ENCODE measurements around the gene TYR. TPM values are rescaled to one million over a fixed set of nuclear protein-coding genes. Genes with fewer than 3 reads are reported as not detected.
A peak's percentile ranks its signal among the peaks of the same experiment; 100 is the strongest.
"Not testable (repeated sequence)": the region's sequence is repeated elsewhere in the genome, so short reads cannot be mapped to it uniquely, and the experiment has no call there.

The TYR gene
- total RNA-seq, 1 donor from 2014 or later: not detected

DNA sequence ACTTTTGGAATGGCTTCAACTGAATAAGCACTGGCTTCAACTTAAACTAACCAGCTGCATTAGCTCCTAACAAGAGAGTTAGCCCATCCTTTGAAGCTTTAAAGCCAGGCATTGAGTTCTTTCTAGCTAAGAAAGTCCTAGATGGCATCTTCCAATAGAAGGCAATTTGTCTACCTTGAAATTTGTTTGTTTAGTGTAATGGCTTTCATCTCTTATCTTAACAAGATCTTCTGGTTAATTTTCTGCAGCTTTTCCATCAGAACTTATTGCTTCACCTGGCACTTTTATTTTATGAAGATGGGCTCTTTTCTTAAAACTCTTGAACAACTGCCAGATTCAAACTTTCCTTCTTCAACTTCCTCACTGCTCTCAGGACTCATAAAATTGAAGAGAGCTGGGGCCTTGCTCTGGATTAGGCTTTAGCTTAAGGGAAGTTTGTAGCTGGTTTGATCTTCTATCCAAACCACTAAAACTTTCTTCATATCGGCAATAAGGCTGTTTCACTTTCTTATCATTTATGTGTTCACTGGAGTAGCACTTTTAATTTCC, 94.9 kb downstream of the TYR start:
- DNase-seq (ENCODE audit: low read depth): not testable (repeated sequence)

DNA sequence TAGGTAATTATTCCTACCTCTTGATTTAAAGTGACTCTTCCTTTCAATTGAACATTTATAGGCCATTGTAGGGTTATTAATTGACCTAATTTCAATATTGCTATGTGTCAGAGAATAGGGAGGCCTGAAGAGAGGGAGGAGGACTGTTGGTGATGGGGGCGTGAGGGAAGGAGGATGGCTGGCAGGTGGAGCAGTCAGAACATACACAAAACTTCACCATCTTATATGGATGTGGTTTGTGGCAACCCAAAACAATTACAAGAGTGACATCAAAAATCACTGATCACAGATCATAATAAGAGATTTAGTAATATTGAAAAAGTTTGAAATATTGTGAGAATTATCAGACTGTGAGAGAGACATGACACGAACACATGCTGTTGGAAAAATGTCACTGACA, 95.5 kb downstream of the TYR start:
- not testable (repeated sequence) for DNase-seq (ENCODE audit: low read depth)

DNA sequence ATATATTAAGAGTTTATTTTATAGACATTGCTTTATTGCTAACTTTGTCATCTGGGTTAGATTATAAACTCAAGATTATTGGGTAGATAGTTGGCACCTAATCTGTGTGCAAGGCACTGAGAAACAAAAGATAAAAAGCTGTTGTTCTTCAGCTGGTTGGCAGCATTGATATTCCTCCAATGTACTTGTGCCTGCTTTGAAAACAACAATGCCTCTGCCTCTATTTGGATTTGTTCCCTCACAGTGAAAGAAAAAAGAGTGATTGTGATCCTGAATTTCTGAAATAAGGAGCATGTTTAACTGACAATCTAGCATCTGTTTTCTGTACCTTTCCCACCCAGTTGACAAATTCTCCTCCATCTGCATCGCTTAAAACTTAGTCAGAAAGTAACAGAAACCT, 98.3 kb downstream of the TYR start:
- DNase-seq (ENCODE audit: low read depth): no peak

DNA sequence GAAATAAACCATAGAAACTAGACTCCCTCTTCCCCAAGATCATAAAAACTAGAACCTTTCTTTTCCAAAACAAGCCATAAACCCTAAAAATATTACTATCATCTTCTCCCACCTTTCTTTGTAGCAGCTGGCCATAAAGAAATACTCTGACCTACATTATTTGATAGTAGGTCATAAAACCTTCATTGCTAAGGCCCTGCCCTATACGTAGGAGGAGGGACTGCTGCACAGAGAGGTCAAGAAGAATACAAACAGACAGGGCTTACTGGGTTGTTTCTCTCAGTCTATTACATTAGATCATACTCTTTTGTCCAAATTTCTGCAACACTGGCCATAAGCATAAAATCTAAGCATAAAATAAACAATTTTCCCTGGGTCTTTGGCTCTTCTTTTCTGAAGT, 101.5 kb downstream of the TYR start:
- DNase-seq (ENCODE audit: low read depth): no peak

DNA sequence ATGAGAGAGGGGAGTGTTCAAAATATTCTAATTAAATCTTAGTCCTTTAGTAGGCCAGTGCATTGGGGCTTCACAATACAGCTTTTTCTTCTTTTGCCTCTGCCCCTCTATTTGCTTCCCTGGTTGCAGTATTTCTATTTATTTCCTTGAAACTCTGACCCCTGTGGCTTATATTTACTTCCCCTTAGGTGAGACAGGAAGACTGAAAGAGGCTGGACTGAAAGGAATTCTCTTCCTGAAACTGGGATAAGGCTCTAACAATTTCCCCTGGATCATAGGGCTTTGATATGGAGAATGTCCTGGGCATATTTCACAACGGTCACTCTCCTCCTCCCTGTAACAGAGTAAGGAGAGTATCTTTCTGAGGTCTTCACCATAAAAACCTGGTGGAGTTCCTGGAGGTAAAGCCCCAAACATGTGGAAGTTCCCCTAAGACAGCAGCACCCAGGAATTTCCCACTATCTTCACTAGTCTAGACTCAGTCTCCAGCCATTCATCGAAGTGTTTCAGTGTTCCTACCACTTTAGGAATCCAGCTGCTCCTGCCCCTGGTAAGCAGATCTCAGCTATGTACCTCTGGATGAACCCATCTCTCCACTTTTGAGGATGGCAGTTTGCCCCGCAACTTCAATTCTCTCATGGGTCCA, 103.5 kb downstream of the TYR start:
- DNase-seq (ENCODE audit: low read depth): not testable (repeated sequence)

DNA sequence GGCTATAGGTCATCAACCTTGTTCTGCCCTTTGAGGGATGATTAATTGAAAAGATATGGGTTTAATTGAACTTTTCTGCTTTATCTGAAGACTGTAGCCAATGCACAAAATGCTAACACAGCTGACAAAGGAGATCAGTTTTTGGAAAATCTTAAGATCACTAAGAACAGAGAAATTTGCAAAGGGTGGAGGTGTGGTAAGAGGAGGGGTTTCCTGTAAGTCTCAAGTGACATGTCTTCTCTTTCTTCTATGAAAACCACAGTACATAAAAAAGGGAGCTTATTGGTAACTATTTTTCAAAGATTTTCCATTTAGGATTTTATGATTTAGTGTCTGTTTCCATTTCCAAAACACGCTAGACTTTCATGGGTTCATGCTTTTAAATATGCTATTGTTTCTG, 108.9 kb downstream of the TYR start:
- DNase-seq (ENCODE audit: low read depth): not testable (repeated sequence)

DNA sequence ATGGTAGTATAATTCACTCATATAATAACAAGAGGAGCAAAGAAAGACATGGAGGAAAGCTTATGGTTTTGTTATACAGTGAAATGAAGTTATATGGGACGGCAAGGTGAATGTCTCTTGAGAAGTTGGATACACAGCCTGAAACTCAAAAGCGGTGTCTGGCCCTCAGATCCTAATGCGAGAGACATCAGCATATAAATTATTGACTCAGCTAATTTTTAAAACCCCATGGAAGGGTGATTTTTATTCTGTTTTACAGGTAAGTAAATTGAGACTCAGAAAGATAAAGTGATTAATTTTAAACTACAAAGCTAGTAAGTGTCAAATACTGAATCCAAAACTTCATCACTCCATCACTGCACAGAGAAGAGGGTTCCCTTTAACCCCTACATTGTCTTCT, 110.3 kb downstream of the TYR start:
- not testable (repeated sequence) for DNase-seq (ENCODE audit: low read depth)

DNA sequence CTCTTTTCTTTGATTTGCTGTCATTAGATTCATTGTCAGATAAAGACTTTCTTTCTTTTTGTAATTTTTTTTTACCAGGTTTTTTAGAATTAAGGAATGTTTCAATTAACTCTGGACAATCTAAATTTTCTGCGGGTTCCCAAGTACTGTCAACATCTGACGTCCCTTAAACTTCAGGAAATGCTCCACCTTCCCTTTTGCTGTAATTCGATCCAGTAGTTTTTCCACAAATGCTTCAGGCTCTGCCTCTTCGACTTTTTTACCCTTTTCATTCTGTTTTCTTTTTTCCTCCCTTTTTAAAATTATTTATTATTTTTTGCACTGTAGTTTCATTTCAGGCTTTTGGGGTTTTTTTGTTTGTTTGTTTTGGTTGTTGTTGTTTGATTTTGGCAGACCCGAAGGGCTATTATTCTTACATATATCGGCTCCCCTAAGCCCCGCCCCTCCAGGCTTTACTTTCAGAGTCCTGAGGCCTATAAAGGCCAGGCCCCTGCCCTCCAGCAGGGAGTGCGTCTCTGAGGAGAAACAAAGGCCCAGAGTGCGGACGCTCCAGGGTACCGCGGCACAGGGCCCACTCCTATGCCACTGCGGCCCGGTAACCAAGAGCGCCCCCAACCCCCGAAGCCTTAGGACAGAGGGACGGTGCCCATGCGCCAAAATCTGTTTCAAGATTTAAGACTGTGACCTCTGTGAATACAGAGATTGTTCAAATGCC, 116.4 kb downstream of the TYR start:
- DNase-seq (ENCODE audit: low read depth): peak; percentile 18

DNA sequence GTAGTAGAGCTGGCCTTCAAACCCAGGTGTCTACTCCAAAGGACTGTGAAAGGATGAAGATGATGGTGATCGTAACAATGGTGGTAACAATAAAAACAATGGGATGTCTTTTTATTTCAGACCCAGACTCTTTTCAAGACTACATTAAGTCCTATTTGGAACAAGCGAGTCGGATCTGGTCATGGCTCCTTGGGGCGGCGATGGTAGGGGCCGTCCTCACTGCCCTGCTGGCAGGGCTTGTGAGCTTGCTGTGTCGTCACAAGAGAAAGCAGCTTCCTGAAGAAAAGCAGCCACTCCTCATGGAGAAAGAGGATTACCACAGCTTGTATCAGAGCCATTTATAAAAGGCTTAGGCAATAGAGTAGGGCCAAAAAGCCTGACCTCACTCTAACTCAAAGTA, 117.3 kb downstream of the TYR start:
- DNase-seq (ENCODE audit: low read depth): not testable (repeated sequence)

DNA sequence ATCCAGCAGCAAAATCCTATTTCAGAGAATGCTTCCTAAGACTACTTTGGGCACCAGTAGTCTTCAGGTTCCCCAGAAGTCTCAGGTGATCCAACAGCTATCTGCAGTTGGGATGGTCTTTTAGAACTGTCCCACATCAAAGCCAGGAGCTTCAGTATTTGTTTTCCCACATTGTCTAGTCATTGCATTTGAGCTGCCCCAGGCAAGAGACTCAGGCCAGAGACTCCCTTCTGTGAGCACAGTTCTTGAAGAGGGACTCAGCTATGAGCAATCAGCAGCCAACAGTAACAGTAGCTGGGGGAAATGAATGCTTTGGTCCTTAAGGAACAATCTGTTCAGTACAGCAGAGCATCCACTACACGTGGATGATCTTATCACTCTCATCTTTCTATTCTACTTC, 125.4 kb downstream of the TYR start:
- DNase-seq (ENCODE audit: low read depth): not testable (repeated sequence)

DNA sequence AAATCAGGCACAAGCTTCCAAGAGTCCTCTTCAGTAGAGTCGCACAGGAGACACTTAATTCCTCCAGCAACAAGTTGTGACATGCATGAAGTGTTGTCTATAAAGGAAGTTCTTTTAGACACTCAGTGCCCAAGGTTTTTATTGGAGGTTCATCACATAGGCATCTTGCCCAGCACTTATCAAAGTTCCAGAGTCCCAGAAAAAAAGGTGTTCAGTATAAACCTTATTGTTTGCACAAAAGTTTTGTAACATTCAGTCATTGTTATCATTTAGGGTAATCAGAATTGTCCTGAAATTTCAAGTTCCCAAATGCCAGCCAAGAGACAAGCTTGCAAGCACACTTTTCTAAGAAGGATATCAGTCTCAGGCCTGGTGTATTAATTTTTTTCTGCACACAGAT, 130.6 kb downstream of the TYR start:
- not testable (repeated sequence) for DNase-seq (ENCODE audit: low read depth)

DNA sequence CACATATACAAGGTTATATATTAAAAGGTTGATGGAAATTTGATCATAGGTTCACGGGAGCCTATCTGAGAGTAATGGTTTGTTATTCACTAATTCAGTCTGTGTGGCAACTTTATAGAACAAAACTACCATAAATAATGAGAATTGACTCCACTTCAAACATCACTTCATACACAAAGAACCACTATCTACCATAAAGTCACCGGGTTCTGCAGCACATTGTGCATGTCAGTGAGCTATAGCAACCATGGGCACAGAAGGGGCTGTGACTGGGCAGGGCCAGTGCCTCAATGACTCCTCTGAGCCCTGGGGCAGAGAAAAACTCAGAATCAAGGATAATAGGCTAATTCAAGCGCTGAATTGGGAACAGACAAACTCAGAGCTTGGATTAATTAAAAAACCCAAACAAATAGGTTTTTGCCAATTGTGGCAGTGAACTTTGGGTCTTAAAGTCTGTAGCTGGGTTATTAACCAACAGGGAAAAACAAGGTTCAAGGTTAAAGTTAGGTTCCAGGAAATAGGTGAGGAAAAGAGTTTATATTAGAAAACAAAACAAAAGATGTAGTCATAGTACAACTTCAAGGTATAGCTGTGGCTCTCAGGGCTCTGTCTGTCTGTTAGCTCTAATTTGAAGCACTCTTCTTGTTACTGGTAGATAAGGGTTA, 131.8 kb downstream of the TYR start:
- DNase-seq (ENCODE audit: low read depth): not testable (repeated sequence)

DNA sequence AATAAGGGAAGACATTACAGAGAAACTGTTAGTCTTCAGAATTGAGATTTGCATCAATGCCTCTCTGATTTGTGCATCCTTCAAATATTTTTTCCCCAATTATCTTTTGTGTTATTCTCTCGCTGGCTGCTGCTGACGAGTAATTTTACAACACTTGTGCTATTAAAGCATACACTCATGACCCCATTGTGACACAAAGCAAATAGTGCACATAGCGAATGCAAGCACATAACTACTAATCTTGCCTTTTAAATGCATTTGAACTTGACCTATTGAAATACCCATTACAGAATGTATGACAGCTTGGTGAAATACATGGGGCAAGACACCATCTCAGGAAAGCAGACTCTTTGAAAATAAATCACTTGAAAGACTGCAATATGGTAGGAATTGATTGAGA, 132.9 kb downstream of the TYR start:
- DNase-seq (ENCODE audit: low read depth): not testable (repeated sequence)

DNA sequence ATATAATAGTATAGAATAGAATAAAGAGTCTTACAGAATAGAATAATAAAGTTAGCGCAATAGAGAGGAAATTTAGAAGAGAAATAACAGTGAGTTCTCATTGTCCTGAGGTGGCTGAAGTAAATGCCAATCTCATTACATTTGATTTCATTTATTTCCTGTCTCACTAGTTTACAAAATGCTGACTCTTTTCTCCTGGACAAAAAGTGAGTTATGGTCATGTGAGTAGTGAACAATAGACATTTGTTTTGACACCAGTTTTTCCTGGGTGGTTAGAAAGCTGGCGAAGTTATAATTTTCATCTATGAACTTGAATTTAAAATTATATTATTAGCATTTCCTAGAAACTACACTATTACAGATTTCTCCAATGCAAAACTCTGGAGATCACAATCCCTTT, 143.7 kb downstream of the TYR start:
- peak; percentile 15 for DNase-seq (ENCODE audit: low read depth)

DNA sequence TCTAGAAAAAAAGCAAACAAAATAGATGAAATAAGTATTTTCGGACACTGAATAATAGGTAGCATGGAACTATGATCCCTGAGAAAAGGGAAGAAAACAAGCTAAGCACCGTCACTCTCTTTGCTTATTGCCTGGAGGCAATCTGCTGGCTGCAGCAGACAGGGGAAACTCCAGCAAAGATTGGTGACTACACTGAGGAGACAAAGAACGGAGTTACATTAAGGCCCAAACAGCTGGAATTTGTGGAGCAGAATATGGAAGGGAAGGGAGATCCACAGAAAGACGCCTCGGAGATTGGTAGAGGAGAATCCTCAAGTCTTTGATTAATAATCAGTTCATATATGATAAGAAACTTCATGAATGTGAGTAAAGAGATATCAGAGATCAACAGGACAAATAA, 150.2 kb downstream of the TYR start:
- no peak for DNase-seq (ENCODE audit: low read depth)

DNA sequence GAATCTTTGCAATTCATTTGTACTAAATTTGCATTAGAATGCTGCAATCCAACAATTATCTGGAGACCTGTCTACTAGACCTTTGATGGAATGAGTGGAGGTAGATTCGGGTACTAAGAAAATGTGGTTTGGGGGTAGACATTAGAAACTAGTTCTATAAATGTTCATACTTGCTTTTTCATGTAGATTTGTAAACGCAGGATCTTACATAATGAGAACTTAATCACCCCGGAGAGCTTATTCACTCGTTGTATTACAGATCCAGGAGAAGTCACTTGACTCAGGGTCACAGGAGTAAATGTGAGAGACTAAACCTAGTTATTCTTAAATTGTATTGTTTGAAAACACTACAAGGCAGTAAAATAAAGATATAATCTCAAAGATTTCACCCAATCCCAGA, 154.3 kb downstream of the TYR start:
- DNase-seq (ENCODE audit: low read depth): peak; percentile 15

DNA sequence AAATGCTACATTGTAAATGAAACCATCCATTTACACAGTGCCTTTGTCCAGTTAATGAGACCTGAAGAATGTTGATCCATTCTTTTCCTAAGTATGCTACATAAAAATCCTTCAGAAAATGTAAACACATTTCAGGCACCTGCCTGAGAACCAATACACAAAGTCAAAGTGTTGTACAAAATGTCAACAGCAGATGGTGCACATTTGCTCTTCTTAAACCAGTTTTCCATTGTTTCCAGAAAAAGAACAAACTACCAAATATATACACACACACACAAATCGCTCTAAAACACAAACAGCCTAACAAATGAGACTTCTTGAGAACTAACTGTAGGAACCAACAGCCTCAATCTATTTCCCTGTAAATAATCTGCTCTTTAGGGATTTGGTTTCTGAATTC, 156.0 kb downstream of the TYR start:
- DNase-seq (ENCODE audit: low read depth): peak; percentile 62

DNA sequence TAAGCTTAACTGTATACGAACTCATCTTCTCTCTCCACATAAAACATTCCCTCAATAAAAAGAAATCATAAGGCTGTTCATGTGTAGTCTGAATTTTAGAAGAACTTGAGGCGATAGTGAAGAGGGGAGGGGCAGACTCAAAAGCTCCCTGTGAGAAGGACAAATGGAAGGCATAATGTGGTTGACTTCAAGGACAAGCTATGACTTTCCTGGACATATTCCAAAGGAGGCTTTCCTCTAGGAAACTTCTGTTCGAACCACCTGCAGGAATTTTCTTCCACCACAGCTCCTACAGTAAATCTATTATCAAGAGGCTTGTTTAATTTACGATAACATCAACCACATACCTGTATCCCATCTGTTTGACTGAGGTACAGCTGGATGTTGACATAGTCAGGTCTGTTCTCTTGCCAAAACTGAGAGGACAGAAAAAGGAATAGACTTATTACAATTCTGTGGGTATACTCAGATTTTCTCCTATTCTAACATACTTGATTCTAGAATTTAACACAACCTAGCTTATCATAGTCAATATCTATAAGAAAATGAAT, 159.5 kb downstream of the TYR start:
- DNase-seq (ENCODE audit: low read depth): not testable (repeated sequence)

DNA sequence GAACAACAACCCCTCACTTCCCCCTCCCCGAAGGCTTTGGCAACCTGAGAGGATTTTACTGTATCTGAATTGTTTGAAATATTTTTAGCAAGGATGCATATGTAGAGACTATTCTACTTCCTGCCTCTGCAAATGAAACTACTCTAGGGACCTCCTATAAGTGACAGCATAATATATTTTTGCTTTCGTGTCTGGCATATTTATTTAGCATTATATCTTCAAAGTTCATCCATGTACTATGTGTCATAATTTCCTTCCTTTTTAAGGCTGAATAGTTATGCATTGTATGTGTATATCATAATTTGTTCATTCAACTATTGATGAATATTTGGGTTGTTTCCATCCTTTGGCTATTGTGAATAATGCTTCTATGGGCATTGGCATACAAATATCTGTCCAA, 160.4 kb downstream of the TYR start:
- DNase-seq (ENCODE audit: low read depth): not testable (repeated sequence)

DNA sequence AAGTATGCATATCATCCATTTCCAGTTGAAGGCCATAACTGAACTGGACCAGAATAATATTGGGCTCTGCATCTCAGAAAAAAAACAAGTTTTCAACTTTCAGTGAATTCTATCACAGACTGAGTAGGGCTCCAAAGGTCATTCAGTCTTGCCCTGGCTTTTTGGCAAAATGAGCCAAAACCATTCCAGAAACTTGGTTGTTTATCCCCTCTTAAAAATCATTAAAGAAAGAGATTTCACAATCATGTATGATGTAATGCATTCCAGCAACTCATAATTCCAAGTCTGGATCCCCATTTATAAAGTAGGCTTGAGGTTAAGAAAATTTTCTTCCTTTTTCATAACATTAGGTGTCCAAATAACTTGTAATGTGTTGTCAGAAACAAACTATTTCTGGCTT, 162.8 kb downstream of the TYR start:
- DNase-seq (ENCODE audit: low read depth): peak; percentile 61

DNA sequence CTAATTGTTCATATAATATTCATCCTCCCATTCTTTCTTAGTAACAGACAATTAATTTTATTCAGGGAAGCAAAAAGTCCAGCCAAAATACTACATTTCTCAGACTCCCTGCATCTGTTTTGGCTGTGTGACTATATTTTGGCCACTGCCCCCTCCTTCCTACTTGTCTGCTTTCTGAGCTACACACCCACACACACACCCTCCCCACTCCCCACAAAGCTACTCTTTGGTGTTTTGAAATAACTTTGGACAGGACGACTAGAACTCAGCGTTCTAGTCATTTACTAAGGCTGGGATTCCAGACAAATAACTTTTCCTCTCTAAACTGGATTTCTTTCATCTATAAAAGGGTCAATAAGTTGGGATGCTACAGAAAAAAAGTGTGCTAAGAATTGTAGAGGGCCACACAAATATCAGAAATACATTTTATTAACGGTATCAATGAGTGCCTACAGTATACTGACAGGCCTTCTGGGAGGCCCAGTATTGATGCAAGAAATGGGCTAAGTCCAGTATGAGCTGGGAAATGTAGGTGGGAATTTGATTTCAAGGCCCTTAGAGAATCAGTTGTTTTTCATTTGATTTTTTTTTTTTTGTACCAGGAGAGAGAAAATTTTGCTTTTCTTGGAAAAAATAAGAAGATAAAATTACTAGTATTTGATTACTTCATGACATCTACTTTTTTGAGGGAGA, 165.4 kb downstream of the TYR start:
- peak; percentile 40 for DNase-seq (ENCODE audit: low read depth)

All from renal cortical epithelial cell (primary cell).